GM18951 (cell line): ENCODE results near the gene SRPRB.

Experiments used
- POLR2A ChIP-seq: IDR thresholded peaks from 4 replicates; pipeline ENCODE4 v1.6.1; 2011; ENCODE audit warnings: mild to moderate bottlenecking; ENCODE audit not compliant: insufficient read length, insufficient read depth; ENCODE audit errors: extremely low read depth
- in situ Hi-C: fragments of 300-500 bp; cut with MboI; formaldehyde crosslinking; loops from one replicate; pipeline ENCODE4 v1.12.0; 2022; ENCODE audit warnings: low sequenced_read_pairs, mixed read lengths, inconsistent platforms; ENCODE audit not compliant: unreplicated experiment

The SRPRB gene

DNA sequence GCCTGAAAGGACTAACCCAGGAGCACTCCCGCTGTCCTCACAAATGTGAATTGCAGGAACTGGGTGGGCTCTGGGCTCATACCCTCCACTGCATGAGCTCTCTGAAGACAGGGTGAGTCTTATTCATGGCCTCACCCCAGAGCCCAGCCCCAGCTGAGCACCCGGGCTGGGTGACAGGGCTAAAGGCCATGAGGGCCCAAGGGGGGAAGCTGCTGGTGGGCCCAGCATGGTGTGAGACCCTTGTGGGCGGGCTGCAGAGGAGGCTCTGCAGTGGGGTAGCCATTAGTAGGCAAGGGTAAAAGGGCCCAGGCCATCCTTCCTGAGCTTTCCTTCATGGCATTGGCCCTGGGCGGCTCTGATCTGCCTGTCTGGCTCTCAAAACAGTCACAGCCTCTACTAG, 30.3 kb downstream of the SRPRB start:
- in situ Hi-C loops, result no loop called here

DNA sequence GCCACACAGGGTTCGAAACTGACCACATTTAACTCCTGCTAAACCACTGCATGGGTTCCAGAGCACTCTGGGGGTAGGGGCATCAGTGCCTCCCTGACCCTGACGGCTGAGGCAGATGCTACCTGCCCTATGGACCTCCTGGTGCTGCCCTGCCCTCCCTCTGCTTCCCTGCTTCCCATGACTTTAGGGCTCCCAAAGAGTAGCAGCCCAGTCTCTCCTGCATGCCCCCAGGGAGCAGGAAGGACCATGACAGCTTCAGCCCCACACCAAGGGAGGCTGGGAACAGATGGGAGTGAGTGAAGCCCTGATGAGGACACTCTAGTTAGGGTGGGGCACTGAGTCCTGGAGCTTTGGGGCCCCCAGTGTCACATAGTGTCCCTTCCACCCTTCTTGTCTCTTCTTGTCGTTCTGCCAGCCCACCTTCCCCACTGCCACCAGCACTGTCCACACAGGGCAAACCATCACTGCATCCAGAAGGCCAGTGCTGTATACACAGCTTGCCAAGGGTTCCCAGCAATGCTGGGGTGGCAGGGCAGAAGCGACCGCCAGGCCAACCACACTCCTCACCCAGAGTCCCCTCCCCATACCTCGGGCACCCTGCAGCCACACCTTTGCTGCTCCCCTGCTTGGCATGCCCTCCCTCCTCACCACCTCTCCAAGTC, 31.0 kb downstream of the SRPRB start:
- in situ Hi-C loops, result no loop called here
- TF ChIP-seq POLR2A, result no peak

More for the DNA sequence above, 30.3 kb downstream of the SRPRB start:
- no peak for TF ChIP-seq POLR2A

GRCh38 chr3:133837487-133838295, 32.1 kb downstream of the SRPRB start:
- in situ Hi-C loops, result no loop called here
- no peak for TF ChIP-seq POLR2A

- no peak for TF ChIP-seq POLR2A
- in situ Hi-C loops, result no loop called here
Observed at GRCh38 chr3:133838296-133838789, 32.7 kb downstream of the SRPRB start.

DNA sequence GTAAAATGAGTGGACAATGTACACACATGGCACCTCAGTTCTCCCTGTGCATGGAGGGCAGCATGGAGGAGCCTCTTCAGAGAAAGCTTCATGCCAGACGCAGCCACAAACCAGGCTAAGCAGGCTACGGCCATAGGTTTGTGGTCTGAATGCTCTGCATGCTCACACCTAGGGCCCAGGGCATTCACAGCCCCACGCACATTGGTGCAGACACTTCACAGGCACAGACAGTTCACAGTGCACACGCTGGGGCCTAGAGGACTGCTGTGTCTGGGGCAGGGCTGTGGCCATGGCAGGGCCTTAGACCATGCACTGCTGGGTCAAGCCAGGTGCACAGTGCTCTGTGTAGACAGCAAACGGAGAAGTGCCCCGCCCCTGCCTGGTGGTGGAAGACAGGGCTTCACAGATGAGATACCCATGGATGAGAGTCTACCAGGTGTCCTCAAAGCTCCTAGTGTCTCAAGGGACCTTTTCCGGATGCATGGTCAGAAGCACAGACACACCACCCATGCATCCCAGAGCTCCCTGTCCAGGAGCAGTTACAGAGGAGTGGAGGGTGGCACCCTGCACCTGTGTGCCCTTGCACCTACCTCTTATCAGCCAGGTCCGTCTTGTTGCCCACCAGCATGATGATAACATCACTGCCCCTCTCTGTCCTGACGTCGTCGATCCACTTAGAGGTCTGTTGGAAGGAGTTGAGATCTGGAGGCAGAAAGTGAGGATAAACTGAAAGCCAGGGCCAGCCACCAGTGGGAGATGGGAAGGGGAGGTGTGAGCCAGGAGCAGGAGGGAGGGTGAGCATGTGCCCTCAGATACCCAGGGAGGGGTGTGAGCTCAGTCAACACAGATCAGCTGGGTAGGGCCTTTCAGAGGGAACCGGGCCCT, 33.5 kb downstream of the SRPRB start:
- in situ Hi-C loops, result no loop called here
- no peak for TF ChIP-seq POLR2A

DNA sequence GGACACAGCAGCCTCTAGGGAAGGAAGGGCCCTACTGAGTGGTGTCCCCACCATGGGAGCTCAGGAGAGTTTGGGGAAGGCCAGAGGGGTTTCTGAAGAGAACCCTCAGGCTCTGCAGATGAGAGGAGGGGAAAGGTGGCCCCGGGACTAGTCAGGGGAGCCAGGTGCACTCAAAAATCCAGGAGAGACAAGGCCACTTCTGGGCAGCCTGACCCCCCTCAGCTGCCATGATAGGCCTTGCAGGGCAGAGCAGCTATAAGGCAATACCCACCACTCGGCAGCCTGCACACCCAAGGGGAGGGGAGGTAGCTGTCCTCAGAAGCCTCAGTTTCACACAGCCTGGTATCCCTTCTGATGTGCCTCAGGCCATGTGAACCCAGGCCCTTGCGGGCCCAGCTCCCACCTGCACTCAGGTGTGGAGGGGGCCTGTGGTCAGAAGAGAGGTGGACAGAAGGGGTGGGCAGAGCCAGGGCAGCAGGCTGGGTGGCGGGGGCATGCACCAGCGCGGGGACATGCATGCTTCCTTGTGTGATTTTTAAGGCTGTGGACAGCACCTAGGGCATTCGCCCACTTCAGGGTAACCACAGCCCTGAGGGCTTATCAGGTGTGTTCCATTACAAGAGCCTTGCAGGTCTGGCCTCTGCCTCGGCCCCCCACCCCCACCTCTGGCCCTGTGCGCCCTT, 34.6 kb downstream of the SRPRB start:
- no peak for TF ChIP-seq POLR2A
- in situ Hi-C loops, result no loop called here

GRCh38 chr3:133840767-133841166, 35.2 kb downstream of the SRPRB start:
- no peak for TF ChIP-seq POLR2A

DNA sequence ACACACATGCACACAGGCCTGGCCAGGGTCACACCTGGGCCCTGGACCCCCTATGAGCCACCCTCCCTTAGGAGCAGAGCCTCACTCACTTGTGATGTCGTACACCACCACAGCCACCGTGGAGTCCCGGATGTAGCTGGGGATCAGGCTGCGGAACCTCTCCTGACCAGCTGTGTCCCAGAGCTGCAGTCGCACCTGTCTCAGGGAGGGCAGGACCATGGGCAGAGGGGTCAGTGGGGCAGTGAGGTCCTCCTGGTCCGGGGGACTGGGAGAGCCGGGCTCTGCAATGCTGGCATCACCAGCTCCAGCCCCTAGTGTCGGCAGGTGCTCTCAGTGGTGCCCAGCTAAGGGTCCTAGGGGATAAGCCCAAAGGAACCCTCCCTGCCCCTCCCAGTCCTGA, 35.6 kb downstream of the SRPRB start:
- in situ Hi-C loops, result no loop called here
- TF ChIP-seq POLR2A, result no peak

More at GRCh38 chr3:133840767-133841166, 35.2 kb downstream of the SRPRB start:
- in situ Hi-C loops, result no loop called here

DNA sequence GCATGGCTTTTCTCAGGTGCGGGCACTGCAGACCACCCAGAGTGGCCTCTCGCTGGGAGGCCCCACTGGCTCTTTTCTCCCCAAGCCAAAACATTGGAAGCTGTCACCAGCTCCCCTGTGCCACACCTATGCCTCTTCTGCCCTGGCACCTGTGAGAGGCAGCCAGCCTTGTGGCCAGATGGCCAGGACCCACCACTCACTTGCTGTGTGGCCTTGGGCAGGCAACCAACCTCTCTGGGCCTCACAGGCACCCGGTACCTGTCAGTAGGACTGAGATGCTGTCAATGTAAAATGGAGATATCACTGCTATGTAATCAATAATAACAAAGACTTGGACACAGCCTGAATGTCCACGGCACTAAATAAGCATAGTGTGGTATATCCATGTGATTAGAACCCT, 36.5 kb downstream of the SRPRB start:
- in situ Hi-C loops, result no loop called here
- TF ChIP-seq POLR2A, result no peak

DNA sequence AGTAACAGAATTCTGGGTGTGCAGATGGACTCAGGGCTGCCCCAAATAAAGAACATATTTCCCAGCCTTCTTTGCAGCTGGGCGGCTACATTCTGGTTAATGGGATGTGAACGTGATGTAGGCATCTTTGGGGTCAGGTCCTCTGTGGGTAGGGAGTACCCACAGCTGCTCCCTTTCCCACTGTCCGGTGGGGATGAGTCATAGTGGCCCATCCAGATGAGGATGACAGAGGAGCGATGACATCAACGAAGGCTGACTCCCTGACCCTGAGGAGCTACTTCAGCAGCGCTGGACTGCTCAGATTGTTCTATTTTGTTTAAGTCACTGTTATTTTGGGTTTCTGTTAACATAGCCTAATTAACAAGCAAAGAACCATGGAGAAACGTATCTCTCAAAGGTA, 38.0 kb downstream of the SRPRB start:
- in situ Hi-C loops, result no loop called here

GRCh38 chr3:133845127-133845526, 39.5 kb downstream of the SRPRB start:
- in situ Hi-C loops, result no loop called here
- TF ChIP-seq POLR2A, result no peak

More for the DNA sequence above, 38.0 kb downstream of the SRPRB start:
- TF ChIP-seq POLR2A, result no peak

DNA sequence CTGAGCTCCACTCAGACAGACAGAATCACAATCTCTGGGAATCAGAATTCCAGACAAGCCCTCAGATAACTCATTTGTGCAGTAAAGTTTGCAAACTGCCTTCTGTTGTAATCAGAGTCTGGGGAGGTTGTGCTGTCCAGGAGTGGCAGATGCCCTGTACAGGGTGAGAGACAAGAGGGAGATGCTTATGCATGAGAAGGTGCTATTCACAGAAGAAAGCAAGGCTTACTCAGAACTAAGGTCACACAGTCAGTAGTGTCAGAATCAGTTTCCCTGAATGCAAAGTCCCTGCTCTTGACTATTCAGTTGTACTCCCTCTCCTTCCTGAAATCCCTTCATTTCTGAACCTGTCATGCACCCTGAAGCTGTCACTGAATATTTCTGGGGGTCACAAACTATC, 43.7 kb downstream of the SRPRB start:
- no peak for TF ChIP-seq POLR2A
- in situ Hi-C loops, result no loop called here
